SHP77 treated with DMSO at 0.1 percent for 48 hours (cell line): ENCODE measurements around the gene TMED10.
A peak's percentile ranks its signal among the peaks of the same experiment; 100 is the strongest.
"Not testable (repeated sequence)": the region's sequence is repeated elsewhere in the genome, so short reads cannot be mapped to it uniquely, and the experiment has no call there.

Experiments used
- DNase-seq: peaks from one replicate; lab custom pipeline; 2025; lab: John Stamatoyannopoulos, UW

Gene TMED10

DNA sequence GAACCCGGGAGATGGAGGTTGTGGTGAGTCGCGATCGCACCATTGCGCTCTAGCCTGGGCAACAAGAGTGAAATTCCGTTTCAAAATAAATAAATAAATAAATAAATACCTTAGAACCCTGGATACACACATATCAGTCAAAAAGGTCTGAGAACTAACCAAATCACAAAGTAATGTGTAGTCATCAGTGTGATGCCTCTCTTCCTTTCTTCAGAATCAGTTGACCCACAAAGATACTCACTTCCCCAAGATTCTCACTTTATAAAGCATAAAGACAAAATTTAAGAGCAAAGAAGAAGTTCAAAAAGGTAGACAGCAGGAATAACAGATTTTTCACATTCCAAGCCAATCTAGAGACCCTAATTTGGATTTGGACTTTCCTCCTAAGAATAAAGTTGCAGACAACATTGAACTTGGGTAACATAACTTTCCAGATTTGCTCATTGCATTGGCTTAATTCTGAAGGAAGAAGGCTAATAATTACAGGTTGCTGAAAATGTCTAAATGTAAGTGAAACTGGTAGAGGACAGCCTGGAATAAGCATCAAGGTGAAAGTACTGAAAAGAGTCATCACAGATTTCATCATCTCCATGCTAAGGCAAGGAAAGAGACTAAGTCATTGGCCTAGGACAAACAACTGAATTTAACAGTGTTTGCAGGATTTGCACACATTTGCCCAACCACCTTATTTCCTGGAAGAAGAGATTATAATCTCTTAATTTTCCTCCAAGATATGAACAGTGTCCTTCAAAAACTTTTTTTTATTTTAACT lies 17.4 kb downstream of the TMED10 start:
- DNase-seq, result no peak

GRCh38 chr14:75156901-75157300 lies 19.5 kb downstream of the TMED10 start:
- DNase-seq, result no peak

DNA sequence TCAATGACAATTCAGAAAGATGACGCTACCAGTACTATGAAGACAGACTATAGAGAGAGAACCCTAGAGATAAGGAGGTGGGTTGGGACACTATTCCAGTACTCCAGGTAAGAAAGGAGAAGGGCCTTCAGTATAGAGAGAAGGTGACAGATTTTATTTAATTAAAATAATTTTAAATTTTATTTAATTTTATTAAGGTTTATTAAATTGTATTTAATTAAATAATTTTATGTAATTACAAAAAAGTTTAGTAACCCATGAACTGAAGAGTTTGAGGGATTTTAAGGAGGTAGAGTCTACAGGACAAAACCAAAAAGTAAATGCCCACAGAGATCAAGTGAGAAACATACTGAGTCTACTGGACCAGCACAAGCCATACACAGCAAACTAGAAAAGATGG lies 20.3 kb downstream of the TMED10 start:
- no peak for DNase-seq

DNA sequence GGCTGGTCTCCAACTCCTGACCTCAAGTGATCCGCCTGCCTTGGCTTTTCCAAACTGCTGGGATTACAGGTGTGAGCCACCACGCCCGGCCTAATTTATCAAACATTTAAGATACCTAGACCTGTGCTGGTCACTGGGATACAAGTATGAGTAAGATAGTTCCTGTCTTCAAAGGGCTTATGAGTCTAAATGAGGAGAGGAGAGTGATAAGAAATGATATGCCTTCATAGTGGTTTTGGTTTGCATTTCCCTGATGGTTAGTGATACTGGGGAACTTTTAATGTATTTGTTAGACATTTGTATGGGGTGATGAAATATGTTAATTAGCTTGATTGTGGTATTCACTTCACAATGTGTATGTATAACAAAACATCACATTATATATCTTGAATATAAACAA lies 21.2 kb downstream of the TMED10 start:
- DNase-seq, result no peak

DNA sequence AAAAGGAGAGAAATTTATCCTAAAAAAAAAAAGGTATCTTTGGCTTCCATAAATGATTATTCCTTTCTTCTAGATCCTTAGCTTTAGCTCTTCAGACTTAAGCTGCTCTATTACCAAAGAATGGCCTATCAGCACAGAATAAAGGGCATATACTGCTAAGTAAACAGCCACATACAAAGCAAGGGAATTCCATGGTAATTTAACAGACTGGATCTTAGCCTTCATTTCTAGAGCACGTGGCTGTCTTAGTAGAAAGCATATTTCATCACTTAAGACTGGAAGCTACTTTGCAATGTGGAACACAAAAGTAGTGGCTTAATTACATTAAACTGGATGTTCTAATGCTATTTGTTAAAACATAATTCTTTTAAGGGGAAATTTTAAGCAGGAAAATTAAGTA lies 23.1 kb downstream of the TMED10 start:
- DNase-seq, result no peak

- no peak for DNase-seq
Measured at GRCh38 chr14:75151851-75152250, 24.6 kb downstream of the TMED10 start.

GRCh38 chr14:75150637-75151036 lies 25.8 kb downstream of the TMED10 start:
- DNase-seq, result not testable (repeated sequence)

DNA sequence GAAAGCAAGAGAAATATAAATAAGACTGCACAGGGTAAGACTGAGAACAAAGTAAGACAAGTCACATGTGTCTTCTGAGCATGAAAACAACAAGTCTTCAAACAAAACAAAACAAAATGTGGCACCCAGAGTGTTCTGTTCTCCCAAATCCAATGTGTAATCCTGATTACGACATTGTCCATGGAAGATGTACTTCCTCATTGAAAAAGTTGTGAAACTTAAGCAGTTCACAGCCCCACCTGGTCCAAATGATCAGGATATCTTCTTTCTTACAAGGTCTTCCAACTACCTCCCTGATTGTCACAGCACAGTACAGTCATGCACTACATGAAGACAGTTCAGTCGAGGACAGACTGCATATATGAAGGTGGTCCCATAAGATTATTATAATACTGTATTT lies 26.3 kb downstream of the TMED10 start:
- DNase-seq, result no peak

GRCh38 chr14:75147423-75148071 lies 28.9 kb downstream of the TMED10 start:
- no peak for DNase-seq

DNA sequence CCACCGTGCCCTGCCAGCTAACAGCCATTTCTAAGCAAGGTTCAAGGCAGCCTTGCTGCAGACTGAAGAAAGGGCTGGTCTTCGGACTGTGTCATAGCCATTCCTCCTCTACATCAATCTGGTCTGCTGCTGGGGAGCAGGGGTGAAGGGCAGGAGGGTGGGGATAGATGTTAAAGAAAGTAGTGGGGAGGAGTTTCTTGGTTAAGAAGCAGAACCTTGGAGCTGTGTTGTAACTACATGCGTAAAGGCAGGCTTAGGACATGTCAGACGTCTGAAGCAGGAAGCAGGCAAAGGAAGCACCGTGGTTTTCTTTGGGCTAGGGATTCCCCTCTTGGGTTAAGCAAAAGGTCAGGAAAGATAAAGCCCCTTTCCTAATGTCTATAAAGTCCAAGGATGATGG lies 31.5 kb downstream of the TMED10 start:
- DNase-seq, result no peak

- DNase-seq, result no peak
Measured at GRCh38 chr14:75143761-75144527, 32.5 kb downstream of the TMED10 start.

GRCh38 chr14:75142494-75142893 lies 33.9 kb downstream of the TMED10 start:
- no peak for DNase-seq

DNA sequence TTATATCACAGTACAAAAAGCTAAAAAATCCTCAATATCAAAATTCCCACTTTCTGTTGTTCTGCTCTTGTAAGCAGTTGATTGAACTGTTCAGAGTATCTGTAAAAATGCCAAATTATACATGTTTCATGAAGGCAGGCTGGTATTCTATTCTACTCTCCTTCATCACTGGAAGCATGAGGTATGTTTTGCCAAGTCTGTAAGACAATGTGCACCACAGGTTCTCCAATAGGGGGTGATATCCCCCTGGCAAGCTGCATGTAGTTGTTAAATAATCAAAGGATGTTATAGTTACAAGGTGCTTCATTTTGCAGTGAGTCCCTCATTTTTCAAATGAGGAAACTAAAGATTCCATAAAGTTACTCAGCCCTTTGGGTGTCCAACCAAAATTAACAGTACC lies 34.4 kb downstream of the TMED10 start:
- DNase-seq, result no peak

DNA sequence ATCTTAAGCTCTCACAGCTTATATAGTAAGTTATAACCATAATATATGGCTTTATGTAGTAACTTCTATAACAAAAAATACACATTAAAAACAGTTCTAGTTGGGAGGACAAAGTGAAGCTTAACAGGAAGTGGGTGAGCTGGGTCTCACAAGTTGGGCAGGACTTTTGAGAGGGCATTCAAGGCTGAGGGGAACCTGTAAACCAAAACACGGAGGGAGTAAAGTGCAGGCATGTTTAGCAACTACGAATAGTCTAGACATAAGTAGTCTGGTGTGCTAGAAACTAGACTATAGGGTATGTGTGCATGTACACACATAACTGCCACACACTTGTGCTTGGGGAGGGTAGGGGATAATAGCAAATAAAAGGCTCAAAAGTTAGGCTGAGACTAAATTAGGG lies 35.4 kb downstream of the TMED10 start:
- DNase-seq, result no peak

DNA sequence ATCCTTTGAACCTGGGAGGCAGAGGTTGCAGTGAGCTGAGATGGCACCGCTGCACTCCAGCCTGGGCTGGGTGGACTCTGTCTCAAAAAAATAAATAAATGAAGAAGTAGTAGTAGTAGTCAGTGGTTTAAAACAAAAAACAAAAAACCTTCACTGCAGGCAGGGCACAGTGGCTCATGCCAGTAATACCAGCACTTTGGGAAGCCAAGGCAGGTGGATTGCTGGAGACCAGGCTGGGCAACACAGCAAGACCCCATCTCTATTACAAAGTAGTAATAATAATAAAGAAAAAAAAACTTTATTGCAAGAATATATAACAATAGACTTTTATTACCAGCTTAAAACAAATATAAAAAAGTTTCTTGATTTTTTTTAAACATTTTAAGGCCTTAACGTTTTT lies 35.8 kb downstream of the TMED10 start:
- no peak for DNase-seq

DNA sequence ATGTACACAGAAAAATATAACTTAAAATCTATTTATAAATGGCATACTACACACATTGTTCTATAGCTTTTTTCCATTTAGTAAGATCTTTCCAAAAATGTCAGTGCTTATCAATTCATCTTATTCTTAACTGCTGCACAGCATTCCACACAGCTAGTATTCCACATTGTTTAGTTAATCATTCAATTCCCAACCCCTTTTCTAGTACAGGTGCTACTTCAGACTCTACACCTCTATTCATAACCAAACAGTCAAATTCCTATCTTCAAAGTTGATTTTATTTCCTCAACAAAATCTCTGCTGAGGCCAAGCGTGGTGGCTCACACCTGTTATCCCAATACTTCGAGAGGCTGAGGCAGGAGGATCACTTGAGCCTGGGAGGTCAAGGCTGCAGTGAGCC lies 37.2 kb downstream of the TMED10 start:
- no peak for DNase-seq

GRCh38 chr14:75138492-75138891 lies 37.9 kb downstream of the TMED10 start:
- no peak for DNase-seq

DNA sequence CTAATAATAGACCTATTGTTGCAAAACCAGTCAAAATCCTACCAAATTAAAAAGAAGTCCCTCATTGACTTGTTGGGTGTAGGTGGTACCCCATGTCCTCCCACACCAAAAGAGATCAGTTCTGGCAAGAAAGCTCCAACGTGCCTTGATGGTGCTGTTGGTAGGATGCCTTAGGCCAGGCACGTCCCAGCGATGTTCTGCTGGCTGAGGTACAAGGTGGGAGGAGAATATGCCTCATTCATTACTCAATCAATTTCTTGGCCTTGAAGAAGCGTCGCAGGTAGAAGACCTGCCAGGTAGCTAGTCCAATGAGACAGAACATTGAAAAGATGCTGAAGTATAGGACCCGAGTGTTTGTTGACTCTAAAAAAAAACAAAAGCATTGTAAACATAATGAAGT lies 41.8 kb downstream of the TMED10 start:
- DNase-seq, result no peak

DNA sequence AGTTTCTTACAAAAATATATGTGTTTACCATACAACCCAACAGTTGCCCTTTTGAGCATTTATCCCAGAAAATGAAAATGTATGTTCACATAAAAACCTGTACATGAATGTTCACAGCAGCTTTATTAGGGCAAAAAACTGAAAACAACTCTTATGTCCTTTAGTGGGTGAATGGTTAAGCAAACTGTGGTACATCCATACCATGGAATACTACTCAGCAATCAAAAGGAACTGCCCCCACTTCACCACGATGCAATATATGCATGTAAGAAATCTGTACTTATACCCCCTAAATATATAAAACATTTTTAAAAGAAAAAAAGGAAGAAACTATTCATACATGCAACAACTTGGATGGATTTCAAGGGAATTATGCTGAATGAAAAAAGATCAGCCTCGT lies 42.8 kb downstream of the TMED10 start:
- DNase-seq, result no peak

DNA sequence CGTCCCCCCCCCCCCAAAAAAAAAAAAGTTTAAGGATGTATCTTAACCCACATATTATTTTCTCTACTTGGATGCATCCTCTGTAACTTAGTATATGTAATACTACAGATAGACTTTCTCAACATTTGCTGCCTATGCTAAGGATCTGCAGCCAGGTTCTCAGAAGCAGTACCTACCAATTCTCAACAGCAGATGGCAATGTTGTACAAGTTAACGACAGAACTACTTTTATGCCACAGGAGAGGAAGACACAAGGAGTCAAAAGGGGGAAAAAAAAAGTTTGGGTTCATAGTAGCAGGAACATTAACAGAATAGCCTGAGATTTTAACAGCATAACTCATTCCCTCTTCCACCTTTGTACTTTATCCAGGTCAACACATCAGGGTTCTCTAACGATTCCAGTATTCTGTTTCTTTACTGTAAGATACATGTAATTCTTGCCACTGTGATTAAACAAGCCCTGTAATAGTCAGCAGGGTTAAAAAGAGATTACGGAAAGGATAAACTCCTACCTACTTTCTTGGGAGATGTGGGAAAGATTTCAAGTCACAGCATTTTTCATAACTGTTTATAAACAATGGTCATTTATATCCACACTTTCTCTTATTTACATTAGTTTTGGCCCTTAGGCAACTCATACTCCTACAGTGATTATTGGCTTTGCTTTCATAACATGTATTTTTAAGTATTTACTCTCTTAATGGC lies 43.9 kb downstream of the TMED10 start:
- DNase-seq, result peak; percentile 34

- no peak for DNase-seq
Measured at GRCh38 chr14:75128596-75128990, 47.8 kb downstream of the TMED10 start.

DNA sequence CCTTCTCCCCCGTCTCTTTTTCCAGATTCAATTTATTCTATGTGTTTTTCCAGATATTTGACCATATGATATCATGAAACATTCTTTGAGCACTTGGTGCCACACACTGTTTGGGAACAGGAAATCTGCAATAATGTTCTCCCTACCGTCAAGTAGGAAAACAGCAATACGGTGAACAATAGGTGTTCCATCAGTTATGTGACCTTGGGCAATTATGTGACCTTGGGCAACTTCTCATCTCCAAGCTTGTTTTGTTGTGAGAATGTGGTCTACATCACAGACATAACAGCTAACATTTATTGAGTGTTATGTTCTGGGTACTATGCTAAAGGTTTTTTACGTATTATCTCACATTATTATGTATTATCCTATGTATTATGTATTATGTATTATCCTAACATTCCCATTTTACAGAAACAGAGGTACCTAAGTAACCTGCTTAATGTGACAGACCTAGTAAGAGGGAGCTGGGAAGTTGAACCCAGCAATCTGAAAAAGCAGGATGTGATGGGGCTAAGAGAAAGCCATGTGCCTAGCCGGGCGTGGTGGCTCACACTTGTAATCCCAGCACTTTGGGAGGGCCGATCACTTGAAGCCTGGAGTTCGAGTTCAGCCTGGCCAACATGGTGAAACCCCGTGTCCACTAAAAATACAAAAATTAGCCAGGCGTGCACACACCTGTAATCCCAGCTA lies 48.4 kb downstream of the TMED10 start:
- DNase-seq, result no peak
